Right lobe of liver (tissue), 6 donors: ENCODE measurements around the gene KCNQ1OT1. TPM values are rescaled to one million over a fixed set of nuclear protein-coding genes. Genes with fewer than 3 reads are reported as not detected.

Experiments
- ATAC-seq, 4 donors: fragments of 200-7000 bp; cut with Tn5 transposase; one replicate each; pipeline ENCODE4 v1.9.1; 2020; ENCODE audit warnings: mild to moderate bottlenecking in 4 of 4, moderate library complexity in 4 of 4
- DNase-seq, 3 donors: peaks; one replicate each; pipeline ENCODE4 v3.0.0-alpha.2; 2020
- H3K27ac ChIP-seq, 3 donors: fragments of 200-600 bp; one replicate each; pipeline ENCODE4 v1.8.0; 2022
- H3K27me3 ChIP-seq, 2 donors: fragments of 200-600 bp; one replicate each; pipeline ENCODE4 v1.8.0; 2022
- H3K36me3 ChIP-seq, 4 donors: fragments of 200-600 bp; sonication (generic) in 1 of 4; one replicate each; pipeline versions ENCODE4 v1.5.1 to v1.8.0; 2017 to 2022; ENCODE audit warnings: control low read depth in 1 of 4
- H3K4me1 ChIP-seq, 4 donors: fragments of 200-600 bp; sonication (generic) in 1 of 4; one replicate each; pipeline versions ENCODE4 v1.5.1 to v1.8.0; 2017 to 2022; ENCODE audit warnings: control low read depth in 1 of 4
- H3K4me3 ChIP-seq, 3 donors: fragments of 200-600 bp; one replicate each; pipeline ENCODE4 v1.8.0; 2022
- H3K9me3 ChIP-seq, 4 donors: fragments of 200-600 bp; sonication (generic) in 1 of 4; one replicate each; pipeline versions ENCODE4 v1.5.1 to v1.8.0; 2017 to 2022; ENCODE audit warnings: control low read depth in 1 of 4
- POLR2A ChIP-seq: fragments of 450-650 bp; IDR thresholded peaks from one replicate; pipeline ENCODE4 v1.6.1; 2017; ENCODE audit warnings: antibody characterized with exemption, mild to moderate bottlenecking
- WGBS: methylation state at CpG from one replicate; pipeline ENCODE4 v1.1.6; 2018; ENCODE audit warnings: low coverage, low lambda C conversion rate; ENCODE audit not compliant: insufficient coverage; ENCODE audit errors: missing lambda C conversion rate; 5-methylcytosine and 5-hydroxymethylcytosine counted together
- intact Hi-C, 2 donors: fragments of 100-400 bp; cut with DNase I; formaldehyde crosslinking; loops; one replicate each; pipeline versions ENCODE4 v1.11.2 to v1.14.1; 2022
- total RNA-seq, 6 experiments: library from RNA; depleted of rRNA in 2 of 6; stranded (reverse); fragments of >200 nt in 2 of 6; fragmentation: NEBNext Ultra II Directional in 3 of 6; extraction: Animal tissue kit (Norgen Biotek cat#: 25700) in 3 of 6; gene quantifications; one replicate each; pipeline versions ENCODE4 v1.1.0 to v1.2.4, GENCODE V29; 2016 to 2023
- TF ChIP-seq, protein P1 (sequence below), 4 donors: fragments of 200-600 bp in 3 of 4; fragments of 450-650 bp in 1 of 4; IDR thresholded peaks; one replicate each; pipeline versions ENCODE4 v1.5.1 to v1.8.0; 2016 to 2022; ENCODE audit warnings: antibody characterized with exemption in 4 of 4, mild to moderate bottlenecking in 2 of 4
- donor health status: DM: no; HTN: yes; CAD: no.
- donor health status: DM: no; HTN: no; CAD: no.
- donor health status: DM: no; HTN: no; CAD: no.
- donor health status: DM: no; HTN: yes; CAD: no.
- donor health status: DM: no; HTN: yes; CAD: no.

The KCNQ1OT1 gene
- total RNA-seq, 6 experiments from 2014 or later: 0.37 to 1.7 (median 0.60) TPM

DNA sequence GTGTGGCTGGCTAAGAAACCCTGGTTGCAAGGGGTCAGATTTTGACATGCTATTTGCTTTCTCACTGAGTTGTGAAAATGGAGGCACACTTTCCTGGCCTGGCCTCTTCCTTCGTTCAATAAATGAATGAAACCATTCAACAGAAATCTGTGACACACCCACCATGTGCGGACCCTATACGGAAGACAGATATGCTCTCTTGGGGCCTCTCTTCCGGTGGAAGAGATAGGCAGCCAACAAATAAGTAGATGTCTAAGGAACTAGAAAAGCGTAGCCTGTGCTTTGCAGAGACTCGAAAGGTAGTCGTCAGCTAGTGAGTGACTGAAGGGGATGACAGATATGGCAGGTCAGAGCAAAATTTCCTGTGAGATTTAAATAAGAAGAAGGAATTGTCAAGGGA lies 5.3 kb downstream of the KCNQ1OT1 start:
- DNase-seq (peak in 1 of 3 donors; percentile 31), ATAC-seq (no peak)
- no peaks in the 10 kb centered on the region for H3K36me3 ChIP-seq
- no peaks in the 10 kb centered on the region for H3K9me3 ChIP-seq
- TF ChIP-seq, protein P1, sequence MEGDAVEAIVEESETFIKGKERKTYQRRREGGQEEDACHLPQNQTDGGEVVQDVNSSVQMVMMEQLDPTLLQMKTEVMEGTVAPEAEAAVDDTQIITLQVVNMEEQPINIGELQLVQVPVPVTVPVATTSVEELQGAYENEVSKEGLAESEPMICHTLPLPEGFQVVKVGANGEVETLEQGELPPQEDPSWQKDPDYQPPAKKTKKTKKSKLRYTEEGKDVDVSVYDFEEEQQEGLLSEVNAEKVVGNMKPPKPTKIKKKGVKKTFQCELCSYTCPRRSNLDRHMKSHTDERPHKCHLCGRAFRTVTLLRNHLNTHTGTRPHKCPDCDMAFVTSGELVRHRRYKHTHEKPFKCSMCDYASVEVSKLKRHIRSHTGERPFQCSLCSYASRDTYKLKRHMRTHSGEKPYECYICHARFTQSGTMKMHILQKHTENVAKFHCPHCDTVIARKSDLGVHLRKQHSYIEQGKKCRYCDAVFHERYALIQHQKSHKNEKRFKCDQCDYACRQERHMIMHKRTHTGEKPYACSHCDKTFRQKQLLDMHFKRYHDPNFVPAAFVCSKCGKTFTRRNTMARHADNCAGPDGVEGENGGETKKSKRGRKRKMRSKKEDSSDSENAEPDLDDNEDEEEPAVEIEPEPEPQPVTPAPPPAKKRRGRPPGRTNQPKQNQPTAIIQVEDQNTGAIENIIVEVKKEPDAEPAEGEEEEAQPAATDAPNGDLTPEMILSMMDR (IDR thresholded peaks at IDR 0.05): no peak
- no peak for TF ChIP-seq POLR2A
- H3K27me3 ChIP-seq: no peaks in the 10 kb centered on the region
- H3K27ac ChIP-seq: no peak overlapping the region
- intact Hi-C loops: no loop called here
- WGBS: 79% methylated on average over 7 of the region's 7 CpGs
- H3K4me1 ChIP-seq: peaks cover 0 to 7% (median 0%) of the 10 kb centered on the region in 4 donors
- no peak overlapping the region for H3K4me3 ChIP-seq

DNA sequence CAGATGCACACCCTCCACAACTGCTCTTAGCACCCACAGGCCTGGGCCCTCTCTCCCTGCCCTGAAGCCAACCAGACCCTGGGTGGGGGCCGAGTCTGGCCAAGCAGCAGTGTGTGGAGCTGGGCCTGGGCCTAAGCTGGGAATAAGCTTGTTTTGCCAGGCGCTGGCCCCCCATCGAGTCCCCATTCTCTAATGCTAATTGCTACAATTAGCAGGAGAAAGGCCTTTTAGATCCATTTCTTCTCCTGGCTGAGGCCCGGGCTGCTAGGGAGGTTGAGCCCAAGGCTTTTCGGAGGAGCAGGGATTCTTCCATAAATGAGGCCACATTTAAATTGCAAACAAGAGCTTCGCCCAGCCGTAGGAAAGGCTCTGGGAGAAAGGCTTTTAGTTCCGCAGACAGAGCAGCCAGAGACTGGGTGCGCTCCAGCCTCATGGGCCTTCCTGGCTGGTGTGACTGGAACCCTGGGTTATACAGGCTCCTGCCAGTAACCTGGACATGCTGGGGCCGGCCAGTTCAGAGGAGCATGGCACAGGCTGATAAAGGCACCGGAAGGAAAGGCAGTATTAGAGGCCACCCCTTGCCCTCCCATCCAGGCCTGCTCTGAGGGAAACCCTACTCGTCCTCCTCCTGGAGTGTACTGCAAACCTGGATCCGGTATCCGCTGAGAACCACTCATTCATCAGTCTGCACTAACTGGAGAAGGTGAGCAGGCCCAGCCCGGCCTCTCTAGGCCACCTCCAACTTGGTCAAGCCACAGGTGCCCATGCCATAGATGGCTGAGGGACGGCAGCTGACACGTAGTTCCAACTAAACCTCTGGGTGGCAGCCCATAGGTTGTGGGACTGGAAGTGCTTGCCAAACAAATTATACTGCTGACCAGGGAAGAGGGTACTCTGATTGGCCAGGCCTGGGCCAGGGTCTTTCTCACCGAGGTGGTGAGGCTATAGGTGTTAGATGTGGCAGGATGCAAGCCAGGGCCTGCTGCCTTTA lies 6.2 kb downstream of the KCNQ1OT1 start:
- peaks cover 0 to 7% (median 0%) of the 10 kb centered on the region in 4 donors for H3K4me1 ChIP-seq
- H3K27me3 ChIP-seq: no peaks in the 10 kb centered on the region
- intact Hi-C loops: no loop called here
- TF ChIP-seq, protein P1 (IDR thresholded peaks at IDR 0.05): no peak
- no peak for TF ChIP-seq POLR2A
- no peaks in the 10 kb centered on the region for H3K36me3 ChIP-seq
- ATAC-seq (no peak), DNase-seq (peak in 2 of 3 donors; percentile 39 to 45)
- no peak overlapping the region for H3K27ac ChIP-seq
- no peaks in the 10 kb centered on the region for H3K9me3 ChIP-seq
- WGBS: 62% methylated on average over 5 of the region's 18 CpGs
- no peak overlapping the region for H3K4me3 ChIP-seq

DNA sequence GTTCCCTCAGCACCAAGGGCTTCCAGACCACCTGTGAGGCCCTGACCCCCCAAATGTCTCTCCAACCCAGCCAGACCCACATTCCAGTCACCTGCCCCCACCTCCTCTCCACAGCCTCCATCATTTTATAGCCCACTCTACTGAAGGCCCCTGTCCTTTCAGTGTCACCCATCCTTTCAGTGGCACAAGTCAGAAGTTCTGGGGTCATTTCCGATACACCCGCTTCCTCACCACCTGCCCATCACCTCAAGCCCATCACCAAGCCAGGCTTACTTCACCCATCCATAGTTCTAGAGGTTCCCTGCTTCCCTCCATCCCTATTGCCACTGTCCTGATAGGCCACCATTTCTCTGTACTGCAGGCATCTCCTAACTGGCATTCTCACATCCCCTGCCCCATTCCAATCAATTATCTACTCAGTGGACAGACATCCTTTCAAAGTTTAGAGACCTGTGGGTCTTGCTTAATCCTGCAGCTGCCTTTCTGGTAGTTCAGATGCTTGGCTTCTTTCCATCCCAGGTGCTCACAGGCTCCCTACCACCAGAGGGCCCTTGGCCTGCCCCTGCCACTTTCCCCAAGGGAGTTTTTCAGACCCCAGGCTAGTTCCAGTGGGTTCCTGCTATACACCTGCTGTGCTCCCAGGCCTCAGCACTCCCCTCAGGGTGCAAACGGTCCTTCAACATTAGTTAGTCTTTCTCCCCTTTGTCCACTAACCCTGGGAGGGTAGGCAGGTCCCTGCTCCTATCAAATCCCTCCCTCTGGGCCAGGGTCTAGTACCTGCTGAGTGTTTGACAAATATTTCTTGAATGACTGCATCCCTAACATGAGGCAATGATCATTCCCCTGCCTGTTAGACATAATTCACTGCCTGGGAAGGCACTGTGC lies 7.6 kb downstream of the KCNQ1OT1 start:
- ATAC-seq (peak; percentile 5 to 68 (median 51)), DNase-seq (peak in 2 of 3 donors; percentile 38 to 46)
- TF ChIP-seq, protein P1 (IDR thresholded peaks at IDR 0.05): peak; percentile 29 to 45 (median 40)
- no peak for TF ChIP-seq POLR2A
- no peaks in the 10 kb centered on the region for H3K4me1 ChIP-seq
- WGBS: 62% methylated on average over 3 of the region's 3 CpGs
- H3K27me3 ChIP-seq: no peaks in the 10 kb centered on the region
- no peaks in the 10 kb centered on the region for H3K9me3 ChIP-seq
- intact Hi-C loops: no loop called here
- no peak overlapping the region for H3K4me3 ChIP-seq
- no peaks in the 10 kb centered on the region for H3K36me3 ChIP-seq
- H3K27ac ChIP-seq: no peak overlapping the region

DNA sequence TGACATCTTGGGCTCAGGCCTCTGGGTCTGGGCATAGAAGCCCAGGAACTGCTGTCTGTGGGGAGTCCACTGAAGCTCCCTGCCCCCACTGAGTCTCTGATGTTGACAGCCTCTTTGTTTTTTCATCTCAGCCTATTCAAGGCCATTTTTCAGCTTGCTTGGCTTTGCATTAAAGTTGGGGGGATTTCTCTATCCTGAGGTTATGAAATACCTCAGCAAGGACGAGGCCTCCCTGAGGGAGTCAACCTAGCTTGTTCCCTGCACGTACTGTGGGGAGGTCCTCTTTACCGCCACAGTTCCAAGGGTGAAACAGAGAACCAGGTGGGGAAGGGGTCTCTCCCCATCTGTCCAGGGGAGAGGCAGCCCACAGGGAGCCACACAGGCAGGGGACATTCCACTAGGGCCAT lies 8.4 kb downstream of the KCNQ1OT1 start:
- intact Hi-C loops: no loop called here
- H3K36me3 ChIP-seq: no peaks in the 10 kb centered on the region
- H3K27me3 ChIP-seq: no peaks in the 10 kb centered on the region
- TF ChIP-seq POLR2A: no peak
- TF ChIP-seq, protein P1 (IDR thresholded peaks at IDR 0.05): no peak
- WGBS: 83% methylated on average over 1 of the region's 3 CpGs
- no peak for ATAC-seq
- H3K9me3 ChIP-seq: no peaks in the 10 kb centered on the region
- no peaks in the 10 kb centered on the region for H3K4me1 ChIP-seq
- H3K27ac ChIP-seq: no peak overlapping the region
- DNase-seq: peak in 2 of 3 donors; percentile 23 to 25
- no peak overlapping the region for H3K4me3 ChIP-seq
